Activated T-helper 17 cell treated with anti-CD3 and anti-CD28 coated beads, Interleukin-2, amount 50 U/mL, for 72 hours (primary cell): ENCODE results near the gene RRAGD. TPM values are rescaled to one million over a fixed set of nuclear protein-coding genes. Genes with fewer than 3 reads are reported as not detected.

Experiments
- ATAC-seq: fragments of 150-1000 bp; cut with Tn5 transposase; replicated peaks from 2 replicates; pipeline ENCODE4 v1.10.0; 2021; ENCODE audit warnings: mild to moderate bottlenecking, moderate library complexity
- H3K27ac Mint-ChIP-seq: one replicate; pipeline ENCODE4 v1.8.0; 2022; ENCODE audit warnings: mixed read lengths
- H3K27me3 Mint-ChIP-seq: one replicate; pipeline ENCODE4 v1.8.0; 2022; ENCODE audit warnings: mixed read lengths
- H3K36me3 Mint-ChIP-seq: one replicate; pipeline ENCODE4 v1.8.0; 2022; ENCODE audit warnings: low read depth, mild to moderate bottlenecking, mixed read lengths
- H3K4me1 Mint-ChIP-seq: one replicate; pipeline ENCODE4 v1.8.0; 2022; ENCODE audit warnings: mixed read lengths
- H3K4me3 Mint-ChIP-seq: one replicate; pipeline ENCODE4 v1.8.0; 2022; ENCODE audit warnings: mild to moderate bottlenecking, mixed read lengths
- H3K9me3 Mint-ChIP-seq: one replicate; pipeline ENCODE4 v1.8.0; 2022; ENCODE audit warnings: mixed read lengths
- total RNA-seq, 2 donors: library from RNA; stranded (reverse); gene quantifications; one replicate each; pipeline ENCODE4 v1.2.3, GENCODE V29; 2022

Gene RRAGD
- total RNA-seq, 2 donors from 2014 or later = 8.8 to 22.3 TPM

DNA sequence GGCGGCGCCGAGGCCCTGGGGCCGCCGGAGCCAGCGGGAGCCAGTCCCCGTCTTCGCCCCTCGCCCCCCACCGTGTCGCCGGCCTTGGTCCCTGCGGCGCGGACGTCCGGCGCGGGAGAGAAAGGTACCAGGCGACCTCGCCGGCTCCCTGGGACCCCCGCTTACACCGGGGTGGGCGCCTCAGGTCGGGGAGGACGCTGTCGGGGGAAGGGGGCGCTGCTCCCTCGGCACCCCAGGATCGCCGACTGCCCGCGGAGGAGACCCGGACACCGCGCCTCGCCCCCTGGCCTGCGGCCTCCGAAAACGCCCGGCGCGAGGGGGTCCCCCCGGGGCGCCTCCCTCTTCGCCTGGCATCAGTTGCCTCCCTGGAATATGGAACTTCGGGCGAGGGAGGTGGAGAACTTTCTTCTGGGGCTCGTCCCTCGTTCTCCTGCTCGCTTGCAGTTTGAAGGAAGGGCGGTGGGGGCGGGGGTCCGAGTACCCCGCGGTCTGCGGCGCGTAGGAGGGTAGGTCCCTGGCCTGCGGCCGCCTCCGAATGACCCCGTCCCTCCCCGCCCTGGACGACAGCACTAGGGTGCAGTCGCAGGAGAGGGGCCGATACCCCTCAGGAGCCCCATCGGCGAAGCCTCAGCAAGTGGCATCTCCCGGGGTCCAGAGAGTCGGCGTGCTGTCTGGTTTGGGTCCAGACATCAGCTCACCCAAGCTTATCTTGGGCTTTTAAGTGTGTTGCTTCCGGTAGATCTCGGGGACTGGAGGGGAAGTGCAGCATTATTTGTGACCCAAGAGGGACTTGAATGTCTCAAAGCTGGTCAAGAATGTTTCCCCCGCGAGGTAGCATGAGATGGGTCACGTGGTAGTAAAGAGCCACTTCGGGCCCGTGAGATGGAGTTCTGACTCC, 21.4 kb upstream of the RRAGD start:
- no peak for ATAC-seq
- Mint-ChIP-seq H3K27ac (no peak overlapping the region), H3K9me3 (no peaks in the 10 kb centered on the region), H3K27me3 (no peaks in the 10 kb centered on the region), H3K4me1 (no peaks in the 10 kb centered on the region), H3K36me3 (no peaks in the 10 kb centered on the region), H3K4me3 (peak overlapping the region; percentile 77)

DNA sequence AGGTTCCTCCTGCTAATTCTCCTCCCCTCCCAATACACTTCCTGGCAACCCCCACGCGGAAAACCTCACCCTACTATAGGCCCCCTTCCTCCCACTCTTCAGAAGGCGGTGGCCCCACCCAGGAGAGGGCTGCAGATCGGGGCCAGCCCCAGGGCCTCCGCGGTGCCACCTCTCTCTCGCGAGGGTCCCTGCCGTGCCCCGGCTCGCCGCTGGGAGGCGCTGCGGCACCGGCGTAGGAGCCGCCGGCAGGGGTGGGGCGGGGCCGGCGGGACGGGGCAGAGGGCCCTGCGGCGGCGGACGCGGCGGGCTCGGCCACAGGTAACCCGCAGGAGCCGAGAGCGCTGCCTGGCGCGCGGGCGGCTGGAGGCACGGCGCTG, 20.8 kb upstream of the RRAGD start, which contains the start of gene ANKRD6:
TSS of gene ANKRD6 (plus strand) at position 278 of the 377 bp plus-strand sequence. CDS start 133,825 bp downstream, outside the sequence.
- H3K27ac Mint-ChIP-seq = no peak within 1 kb of the TSS
- H3K9me3 Mint-ChIP-seq = no peaks in the 10 kb centered on the region
- no peaks in the 10 kb centered on the region for H3K4me1 Mint-ChIP-seq
- peak; percentile 98 for ATAC-seq
- H3K36me3 Mint-ChIP-seq = no peaks in the 10 kb centered on the region
- peaks cover 5% of the 10 kb centered on the region for H3K27me3 Mint-ChIP-seq
- peak within 1 kb of the TSS; percentile 77 for H3K4me3 Mint-ChIP-seq

DNA sequence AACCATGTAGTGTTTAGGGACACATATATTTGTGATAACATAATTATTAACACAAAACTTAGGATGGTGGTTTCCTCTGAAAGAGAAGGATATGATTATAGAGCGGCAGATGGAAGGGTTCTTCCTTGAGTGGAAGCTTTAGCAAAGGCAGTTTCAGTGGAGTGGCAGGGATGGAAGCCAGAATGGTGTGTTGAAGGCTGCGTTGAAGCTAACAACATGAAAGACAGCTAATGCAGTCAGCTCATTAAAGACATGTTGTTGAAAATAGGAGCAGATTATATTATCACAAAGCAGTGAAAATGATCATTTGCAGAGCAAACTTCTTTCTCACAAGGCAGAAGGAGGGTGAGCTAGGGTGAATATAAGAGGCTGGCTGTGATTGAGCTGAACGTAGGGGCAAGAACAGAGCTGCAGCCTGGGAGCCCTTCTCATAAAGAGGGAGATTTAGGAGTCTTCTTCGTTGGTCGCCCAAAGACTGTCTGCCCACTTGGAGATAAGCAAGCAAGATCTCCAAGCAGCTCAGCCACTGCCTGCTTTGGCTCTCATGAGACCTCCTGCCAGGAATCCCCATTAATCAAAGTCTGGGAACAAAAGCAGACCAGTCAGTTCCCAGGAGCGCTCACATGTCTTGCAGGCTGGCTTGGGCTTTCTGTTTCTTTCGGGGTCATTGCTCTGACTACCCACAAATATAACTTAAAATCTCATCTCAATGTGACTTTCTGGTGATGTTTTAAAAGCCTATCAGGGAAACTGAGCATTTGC, 18.3 kb upstream of the RRAGD start:
- Mint-ChIP-seq H3K36me3 (no peaks in the 10 kb centered on the region), H3K27ac (no peak overlapping the region), H3K9me3 (no peaks in the 10 kb centered on the region), H3K4me3 (no peak overlapping the region), H3K4me1 (no peaks in the 10 kb centered on the region), H3K27me3 (peaks cover 8% of the 10 kb centered on the region)
- no peak for ATAC-seq

DNA sequence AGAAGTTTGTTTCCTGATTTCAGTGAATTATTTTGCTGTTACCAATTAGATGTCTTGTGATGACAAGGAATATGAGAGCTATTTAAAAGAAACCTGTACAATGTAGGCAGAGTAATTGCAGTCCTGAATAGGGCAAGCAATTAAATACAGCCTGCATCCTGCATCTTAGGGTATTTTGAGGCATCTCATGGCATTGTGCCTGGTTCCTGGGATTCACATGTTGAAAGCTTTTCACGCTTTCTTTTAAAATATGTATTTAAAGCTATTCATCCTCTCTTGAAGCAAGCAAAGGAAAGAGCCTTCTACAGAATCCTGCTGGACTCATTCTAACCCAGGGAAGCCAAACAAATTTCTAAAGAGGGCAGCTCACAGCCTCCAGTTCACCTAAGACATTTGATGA, 4.7 kb upstream of the RRAGD start:
- Mint-ChIP-seq H3K9me3 (no peaks in the 10 kb centered on the region), H3K36me3 (no peaks in the 10 kb centered on the region), H3K4me3 (no peak overlapping the region), H3K27ac (no peak overlapping the region), H3K4me1 (no peaks in the 10 kb centered on the region), H3K27me3 (peaks cover 25% of the 10 kb centered on the region)
- ATAC-seq = no peak

DNA sequence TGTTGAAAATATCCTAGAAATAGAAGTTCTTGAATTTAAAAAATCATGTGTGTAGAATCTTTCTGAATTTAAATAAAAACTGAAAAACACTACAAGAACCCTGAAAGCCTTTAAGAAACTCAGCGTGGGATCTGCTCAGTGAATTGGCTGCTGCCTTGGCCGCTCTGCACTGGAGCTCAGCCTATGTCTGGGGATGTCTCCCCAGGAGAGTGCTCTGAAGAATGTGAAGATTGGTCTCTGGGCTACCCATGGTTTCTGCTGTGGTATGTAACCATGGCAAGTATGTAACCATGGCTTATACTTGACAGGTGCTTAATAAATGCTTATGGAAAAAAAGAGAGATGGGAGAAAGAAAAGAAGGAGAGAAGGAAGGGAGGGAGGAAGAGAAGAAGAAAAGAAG, 3.1 kb upstream of the RRAGD start:
- H3K4me1 Mint-ChIP-seq = no peaks in the 10 kb centered on the region
- H3K36me3 Mint-ChIP-seq = no peaks in the 10 kb centered on the region
- peaks cover 24% of the 10 kb centered on the region for H3K27me3 Mint-ChIP-seq
- H3K27ac Mint-ChIP-seq = no peak overlapping the region
- H3K4me3 Mint-ChIP-seq = no peak overlapping the region
- H3K9me3 Mint-ChIP-seq = no peaks in the 10 kb centered on the region
- ATAC-seq = no peak

DNA sequence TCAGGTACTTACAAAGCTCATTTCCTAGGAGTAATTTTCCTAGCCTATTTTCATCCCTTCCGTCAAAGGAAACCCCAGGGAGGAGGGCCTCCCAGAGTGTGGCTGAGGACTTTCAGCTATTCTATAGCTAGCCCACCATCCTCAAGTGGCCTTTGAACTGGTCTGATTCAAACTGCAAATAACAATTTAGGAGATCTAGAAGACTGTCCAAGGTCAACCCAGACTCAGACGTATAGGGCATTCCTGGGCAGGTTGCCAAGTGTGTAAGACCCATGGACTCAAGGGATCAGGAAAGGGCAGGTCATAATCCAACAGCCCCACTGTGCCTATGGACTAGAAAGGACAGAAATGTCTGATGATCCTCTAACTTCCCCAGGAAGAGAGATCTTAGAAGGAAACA, 2.1 kb upstream of the RRAGD start:
- no peaks in the 10 kb centered on the region for H3K36me3 Mint-ChIP-seq
- H3K4me1 Mint-ChIP-seq = no peaks in the 10 kb centered on the region
- H3K9me3 Mint-ChIP-seq = no peaks in the 10 kb centered on the region
- H3K4me3 Mint-ChIP-seq = no peak overlapping the region
- peaks cover 19% of the 10 kb centered on the region for H3K27me3 Mint-ChIP-seq
- no peak overlapping the region for H3K27ac Mint-ChIP-seq
- ATAC-seq = no peak

DNA sequence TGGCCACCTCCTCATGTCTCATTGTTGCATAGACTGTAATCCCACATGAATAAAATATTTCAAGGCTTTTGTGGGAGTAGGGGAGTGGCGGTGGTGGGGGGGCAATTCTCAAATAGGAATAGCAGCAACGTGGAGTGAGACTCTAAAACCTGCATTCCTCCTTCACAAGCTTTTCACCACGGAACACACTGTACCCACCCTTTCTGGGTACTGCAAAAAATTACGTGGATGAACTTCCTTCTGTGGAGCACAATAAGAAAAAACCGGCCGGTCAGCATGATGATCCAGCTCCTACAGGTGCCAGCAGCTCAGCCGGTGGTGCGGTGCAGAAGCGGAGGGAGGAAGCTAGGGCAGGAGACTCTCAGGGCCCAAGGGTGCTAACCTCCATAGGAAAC, 930 bp upstream of the RRAGD start:
- no peaks in the 10 kb centered on the region for H3K4me1 Mint-ChIP-seq
- peaks cover 19% of the 10 kb centered on the region for H3K27me3 Mint-ChIP-seq
- H3K27ac Mint-ChIP-seq = peak overlapping the region; percentile 79
- no peak for ATAC-seq
- no peaks in the 10 kb centered on the region for H3K9me3 Mint-ChIP-seq
- peak overlapping the region; percentile 90 for H3K4me3 Mint-ChIP-seq
- no peaks in the 10 kb centered on the region for H3K36me3 Mint-ChIP-seq

DNA sequence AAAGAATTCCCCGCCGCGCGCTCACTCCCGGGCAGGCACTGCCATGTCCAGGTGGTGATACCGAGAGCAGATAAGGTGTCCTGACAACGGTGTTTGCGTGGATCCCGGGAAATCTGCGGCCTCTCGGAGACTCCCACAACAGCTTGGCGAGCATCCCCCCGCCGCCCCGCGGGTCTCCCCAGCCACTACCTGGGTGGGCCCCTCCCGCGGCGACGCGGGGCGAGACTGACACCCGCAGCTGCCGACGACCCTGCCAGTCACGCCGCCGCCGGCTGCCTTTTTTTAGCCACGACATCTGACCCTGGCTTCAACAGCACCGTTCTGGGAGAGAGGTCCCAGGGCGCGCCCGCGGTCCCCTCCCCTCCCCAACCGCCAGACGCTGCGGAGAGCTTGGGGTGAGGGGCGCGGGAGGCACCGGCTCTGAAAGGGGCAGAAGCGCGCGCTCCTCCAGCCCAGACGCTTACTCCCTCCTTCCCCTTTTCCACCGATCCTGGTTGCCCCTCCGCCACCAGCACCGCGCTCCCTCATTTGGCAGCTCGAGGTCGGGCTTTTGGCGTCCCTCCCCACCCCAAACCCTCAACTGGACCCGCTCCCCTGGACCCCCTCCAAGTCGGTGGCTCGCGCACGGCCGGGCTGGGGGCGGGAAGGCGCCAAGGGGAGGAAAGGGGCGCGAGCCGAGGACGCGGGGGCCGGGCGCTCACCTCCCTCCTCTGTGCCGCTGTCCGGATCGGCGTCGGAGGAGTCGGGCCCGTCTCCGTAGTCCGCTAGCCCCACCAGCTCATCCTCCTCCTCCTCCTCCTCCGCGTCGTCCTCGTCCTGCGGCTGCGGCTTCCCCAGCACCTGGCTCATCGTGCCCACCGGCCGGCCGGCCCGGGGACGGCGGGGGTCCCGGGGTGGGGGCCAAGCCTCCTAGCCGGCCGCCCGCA, 665 bp downstream of the RRAGD start:
- peak; percentile 68 for ATAC-seq
- H3K9me3 Mint-ChIP-seq = no peaks in the 10 kb centered on the region
- H3K27me3 Mint-ChIP-seq = peaks cover 11% of the 10 kb centered on the region
- H3K4me3 Mint-ChIP-seq = peak overlapping the region; percentile 85
- H3K4me1 Mint-ChIP-seq = no peaks in the 10 kb centered on the region
- H3K27ac Mint-ChIP-seq = peak overlapping the region; percentile 54
- no peaks in the 10 kb centered on the region for H3K36me3 Mint-ChIP-seq

DNA sequence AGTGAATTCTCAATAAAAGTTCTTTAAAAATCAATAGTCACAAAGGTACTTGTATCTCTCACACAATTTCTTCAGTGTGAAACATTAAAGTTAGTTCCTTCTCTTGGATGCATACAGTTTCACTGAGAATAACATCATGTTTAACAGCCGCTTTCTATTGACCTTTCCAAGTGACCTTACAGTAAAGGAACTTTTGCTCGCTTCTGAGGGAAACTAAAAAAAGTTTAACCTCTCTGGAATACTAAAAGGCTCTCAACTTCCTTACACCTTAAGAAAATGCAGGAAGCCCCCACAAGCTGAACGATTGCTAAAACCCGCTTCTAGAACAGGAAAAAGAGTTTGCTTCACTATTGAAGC, 1.3 kb downstream of the RRAGD start:
- ATAC-seq = no peak
- peaks cover 9% of the 10 kb centered on the region for H3K27me3 Mint-ChIP-seq
- no peaks in the 10 kb centered on the region for H3K4me1 Mint-ChIP-seq
- H3K36me3 Mint-ChIP-seq = no peaks in the 10 kb centered on the region
- peak overlapping the region; percentile 54 for H3K27ac Mint-ChIP-seq
- H3K4me3 Mint-ChIP-seq = peak overlapping the region; percentile 85
- no peaks in the 10 kb centered on the region for H3K9me3 Mint-ChIP-seq

DNA sequence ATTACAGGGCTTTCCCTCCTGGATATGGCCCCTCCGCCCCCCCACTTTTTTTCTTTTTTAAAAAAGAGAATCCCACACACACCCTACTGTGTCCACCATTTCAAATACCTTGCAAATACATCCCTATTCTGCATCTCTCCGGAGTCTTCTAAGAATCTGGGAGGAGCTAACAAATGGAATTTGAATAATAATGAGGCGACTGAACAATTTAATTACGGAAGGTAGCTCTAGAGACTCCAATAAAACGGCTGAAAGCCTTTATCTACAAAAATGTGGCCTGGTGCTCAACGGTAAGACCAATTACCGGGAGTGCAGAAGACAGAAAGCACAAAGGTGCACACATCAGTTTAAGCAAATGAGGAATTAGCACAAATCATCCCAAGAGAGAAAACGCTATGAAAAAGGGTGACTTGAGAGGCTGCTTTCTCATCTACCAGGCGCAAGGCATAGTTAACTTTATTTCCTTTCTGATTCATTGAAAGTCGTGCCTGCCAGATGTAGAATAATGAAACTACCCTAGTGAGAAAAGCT, 1.8 kb downstream of the RRAGD start:
- no peaks in the 10 kb centered on the region for H3K4me1 Mint-ChIP-seq
- H3K9me3 Mint-ChIP-seq = no peaks in the 10 kb centered on the region
- H3K36me3 Mint-ChIP-seq = no peaks in the 10 kb centered on the region
- H3K27ac Mint-ChIP-seq = no peak overlapping the region
- ATAC-seq = peak; percentile 22
- peak overlapping the region; percentile 85 for H3K4me3 Mint-ChIP-seq
- peaks cover 6% of the 10 kb centered on the region for H3K27me3 Mint-ChIP-seq

DNA sequence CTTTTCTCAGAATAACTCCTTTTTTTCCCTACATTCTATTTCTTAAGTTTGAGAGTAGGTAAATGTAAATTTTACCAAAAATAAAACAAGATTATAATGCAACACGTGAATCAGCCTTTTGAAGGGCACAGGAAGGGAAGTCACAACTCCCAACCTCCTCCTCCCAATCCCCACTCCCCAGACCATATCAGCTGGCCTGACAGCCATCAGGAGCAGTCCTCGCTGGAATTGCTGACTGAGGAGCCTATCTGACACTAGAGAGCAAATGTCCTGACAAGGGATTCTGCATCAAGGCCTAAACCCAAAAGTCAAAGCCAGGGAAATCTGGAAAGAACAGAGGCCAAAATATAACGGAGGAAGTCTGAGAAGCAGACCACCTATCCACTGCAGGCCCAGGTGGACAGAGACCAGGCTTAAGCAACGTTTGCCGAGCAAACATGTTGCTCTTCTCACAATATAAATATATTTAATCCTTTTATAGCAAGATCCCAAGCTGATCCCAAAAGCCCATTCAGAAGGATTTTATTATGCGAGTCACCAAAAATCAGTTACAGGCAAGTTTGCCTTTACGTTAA, 2.5 kb downstream of the RRAGD start:
- H3K27ac Mint-ChIP-seq = no peak overlapping the region
- no peaks in the 10 kb centered on the region for H3K36me3 Mint-ChIP-seq
- H3K4me1 Mint-ChIP-seq = no peaks in the 10 kb centered on the region
- peaks cover 4% of the 10 kb centered on the region for H3K27me3 Mint-ChIP-seq
- peak overlapping the region; percentile 85 for H3K4me3 Mint-ChIP-seq
- H3K9me3 Mint-ChIP-seq = no peaks in the 10 kb centered on the region
- ATAC-seq = no peak

DNA sequence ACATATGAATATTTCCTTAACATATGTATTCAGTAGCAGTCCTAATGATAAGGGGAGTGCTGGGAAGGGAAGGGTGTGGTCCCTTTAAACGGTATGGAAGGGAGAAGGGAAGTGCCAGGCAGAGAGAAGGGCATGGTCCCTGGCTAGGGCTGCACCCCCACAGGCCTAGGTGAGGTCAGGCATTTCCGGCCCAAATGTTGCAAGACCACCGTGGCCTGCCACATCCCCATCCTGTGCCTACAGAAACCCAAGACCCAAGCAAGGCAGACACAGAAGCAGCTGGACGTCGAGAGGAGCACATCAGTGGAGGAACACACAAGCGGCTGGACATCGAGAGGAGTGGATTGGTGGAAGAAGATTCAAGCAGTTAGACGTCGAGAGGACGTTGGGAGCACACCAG, 5.9 kb downstream of the RRAGD start:
- no peak for ATAC-seq
- no peaks in the 10 kb centered on the region for H3K27me3 Mint-ChIP-seq
- no peaks in the 10 kb centered on the region for H3K4me1 Mint-ChIP-seq
- no peak overlapping the region for H3K4me3 Mint-ChIP-seq
- H3K9me3 Mint-ChIP-seq = no peaks in the 10 kb centered on the region
- H3K27ac Mint-ChIP-seq = no peak overlapping the region
- no peaks in the 10 kb centered on the region for H3K36me3 Mint-ChIP-seq

DNA sequence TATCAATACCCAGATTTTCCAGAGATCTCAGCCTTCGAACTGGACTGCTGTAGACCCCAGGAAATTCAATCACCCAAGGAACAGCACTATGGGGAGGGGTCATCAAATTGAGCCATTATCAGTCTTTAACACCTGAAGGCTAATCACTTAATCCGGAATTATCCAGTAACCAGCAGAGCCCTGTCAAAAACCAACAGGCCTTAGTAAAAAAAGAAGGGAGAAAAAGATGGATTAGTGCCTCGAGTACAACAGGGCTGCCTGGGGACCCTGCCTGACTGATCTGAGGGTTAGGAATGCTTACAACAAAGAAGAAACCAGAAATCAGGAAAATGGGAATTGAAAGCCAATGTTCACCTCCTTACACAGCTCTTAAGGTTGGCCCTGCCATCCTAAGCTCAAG, 7.6 kb downstream of the RRAGD start:
- no peaks in the 10 kb centered on the region for H3K4me1 Mint-ChIP-seq
- H3K36me3 Mint-ChIP-seq = no peaks in the 10 kb centered on the region
- no peaks in the 10 kb centered on the region for H3K9me3 Mint-ChIP-seq
- ATAC-seq = no peak
- H3K4me3 Mint-ChIP-seq = no peak overlapping the region
- H3K27ac Mint-ChIP-seq = no peak overlapping the region
- H3K27me3 Mint-ChIP-seq = no peaks in the 10 kb centered on the region

DNA sequence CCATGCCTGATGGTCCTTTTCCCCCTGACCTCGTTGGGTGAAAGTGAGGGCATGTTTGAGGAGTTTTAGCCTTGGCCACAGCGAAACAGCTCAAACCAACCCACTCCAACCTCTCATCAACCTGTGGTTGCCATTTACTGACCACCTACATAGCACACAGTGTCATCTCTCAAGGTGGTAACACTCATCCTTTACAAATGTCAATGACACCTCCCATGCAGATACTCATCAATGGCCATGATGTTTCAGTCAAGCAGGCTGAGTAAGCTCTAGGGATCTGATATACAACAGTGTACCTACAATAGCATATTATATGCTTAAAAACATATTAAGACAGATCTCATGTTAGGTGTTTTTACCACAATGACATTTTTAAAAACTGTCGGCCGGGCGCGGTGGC, 9.3 kb downstream of the RRAGD start:
- H3K27me3 Mint-ChIP-seq = no peaks in the 10 kb centered on the region
- H3K9me3 Mint-ChIP-seq = no peaks in the 10 kb centered on the region
- no peak overlapping the region for H3K4me3 Mint-ChIP-seq
- H3K27ac Mint-ChIP-seq = no peak overlapping the region
- no peaks in the 10 kb centered on the region for H3K4me1 Mint-ChIP-seq
- ATAC-seq = peak; percentile 54
- no peaks in the 10 kb centered on the region for H3K36me3 Mint-ChIP-seq
